HS-27A (cell line): Measurements from ENCODE around the gene TGOLN2.
"Not testable (repeated sequence)": the region's sequence is repeated elsewhere in the genome, so short reads cannot be mapped to it uniquely, and the experiment has no call there.

Experiments
- DNase-seq: peaks from one replicate; pipeline ENCODE4 v3.0.0-alpha.2; 2012; ENCODE audit warnings: low read depth, missing footprints

Gene TGOLN2

DNA sequence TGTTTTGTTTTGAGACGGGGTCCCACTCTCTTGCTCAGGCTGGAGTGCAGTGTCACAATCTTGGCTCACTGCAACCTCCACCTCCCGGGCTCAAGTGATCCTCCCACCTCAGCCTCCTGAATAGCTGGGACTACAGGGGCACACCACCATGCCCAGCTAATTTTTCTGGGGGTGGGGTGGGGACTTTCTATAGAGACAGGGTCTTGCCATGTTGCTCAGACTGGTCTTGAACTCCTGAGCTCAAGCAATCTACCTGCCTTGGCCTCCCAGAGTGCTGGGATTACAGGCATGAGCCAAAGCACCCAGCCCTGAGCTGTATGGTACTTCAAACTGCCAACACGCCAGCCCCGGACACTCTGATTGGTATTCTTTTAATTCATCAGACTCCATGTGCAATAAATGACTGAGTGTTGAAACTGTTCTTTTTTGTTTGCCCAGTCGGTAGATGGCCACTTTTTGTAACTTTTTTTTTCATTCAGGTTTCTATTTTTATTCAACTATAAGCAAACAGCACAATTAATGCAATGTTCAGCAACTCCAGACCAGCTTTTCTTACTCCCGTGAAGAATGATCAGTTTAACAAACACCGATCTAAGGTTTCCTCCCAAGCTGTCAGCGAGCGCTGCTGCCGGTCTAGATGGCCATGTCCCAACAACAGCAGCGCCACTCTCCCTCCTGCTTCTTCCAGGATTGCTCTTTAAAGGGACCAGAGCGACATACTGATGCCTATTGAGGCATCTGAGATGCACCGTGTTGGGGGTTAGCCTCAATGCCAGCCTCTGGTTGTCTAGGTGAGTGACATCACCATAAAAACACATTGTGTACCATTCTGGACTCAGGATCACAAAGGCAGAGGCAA lies 12.5 kb upstream of the TGOLN2 start:
- DNase-seq = no peak

DNA sequence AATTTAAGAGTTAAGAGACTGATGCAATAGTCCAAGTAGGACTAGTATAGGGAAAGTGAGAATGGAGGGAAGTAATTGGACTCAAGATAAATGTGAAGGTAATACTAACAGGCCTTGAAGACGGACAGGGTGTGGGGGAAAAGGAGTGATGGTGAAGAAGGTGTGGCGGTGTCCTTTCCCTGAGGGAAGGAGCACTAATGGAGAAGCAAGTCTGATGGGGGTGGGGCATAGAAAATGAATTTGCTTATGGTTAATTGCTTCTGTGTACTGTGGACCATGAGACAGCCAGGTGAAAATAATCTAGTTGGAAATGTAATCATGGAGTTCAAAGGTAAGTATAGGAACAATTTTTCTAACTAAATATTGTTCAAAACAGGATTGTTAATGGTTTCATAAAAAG lies 7.1 kb upstream of the TGOLN2 start:
- no peak for DNase-seq

DNA sequence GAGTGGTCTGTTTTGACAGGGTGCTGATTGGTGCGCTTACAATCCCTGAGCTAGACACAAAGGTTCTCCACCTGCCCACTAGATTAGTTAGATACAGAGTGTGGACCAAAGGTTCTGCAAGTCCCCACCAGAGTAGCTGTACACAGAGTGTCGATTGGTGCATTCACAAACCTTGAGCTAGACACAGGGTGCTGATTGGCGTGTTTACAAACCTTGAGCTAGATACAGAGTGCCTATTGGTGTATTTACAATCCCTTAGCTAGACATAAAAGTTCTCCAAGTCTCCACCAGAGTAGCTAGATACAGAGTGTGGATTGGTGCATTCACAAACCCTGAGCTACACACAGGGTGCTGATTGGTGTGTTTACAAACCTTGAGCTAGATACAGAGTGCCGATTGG lies 6.1 kb upstream of the TGOLN2 start:
- not testable (repeated sequence) for DNase-seq

DNA sequence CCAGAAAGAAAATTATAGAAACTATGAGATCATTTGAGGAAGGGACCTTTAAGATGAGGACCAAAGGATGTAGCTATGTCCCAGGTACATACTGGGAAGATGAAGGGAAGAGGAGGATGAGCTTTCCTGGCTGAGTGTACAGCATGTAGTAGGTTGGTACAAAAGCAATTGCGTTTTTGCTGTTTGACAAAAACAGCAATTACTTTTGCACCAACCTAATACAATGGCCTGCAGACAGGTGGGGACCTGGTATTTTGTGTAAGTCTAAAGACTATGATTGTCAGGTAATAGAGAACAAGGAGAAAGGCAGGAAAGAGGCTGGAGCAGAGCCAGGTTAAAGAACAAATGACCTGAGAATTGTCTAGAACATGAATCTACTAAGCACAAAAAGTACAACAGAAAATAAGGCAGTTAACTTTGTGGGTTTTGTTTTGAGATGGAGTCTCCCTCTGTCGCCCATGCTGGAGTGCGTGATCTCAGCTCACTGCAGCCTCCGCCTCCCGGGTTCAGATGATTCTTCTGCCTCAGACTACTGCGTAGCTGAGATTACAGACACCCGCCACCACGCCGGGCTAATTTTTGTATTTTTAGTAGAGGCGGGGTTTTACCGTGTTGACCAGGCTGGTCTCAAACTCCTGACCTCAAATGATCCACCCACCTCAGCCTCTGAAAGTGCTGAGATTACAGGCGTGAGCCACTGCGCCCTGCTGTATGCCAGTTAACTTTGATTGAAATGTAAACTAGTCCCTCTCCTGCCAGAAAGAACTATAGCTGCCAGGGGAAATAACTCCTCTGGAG lies 3.2 kb upstream of the TGOLN2 start:
- no peak for DNase-seq

DNA sequence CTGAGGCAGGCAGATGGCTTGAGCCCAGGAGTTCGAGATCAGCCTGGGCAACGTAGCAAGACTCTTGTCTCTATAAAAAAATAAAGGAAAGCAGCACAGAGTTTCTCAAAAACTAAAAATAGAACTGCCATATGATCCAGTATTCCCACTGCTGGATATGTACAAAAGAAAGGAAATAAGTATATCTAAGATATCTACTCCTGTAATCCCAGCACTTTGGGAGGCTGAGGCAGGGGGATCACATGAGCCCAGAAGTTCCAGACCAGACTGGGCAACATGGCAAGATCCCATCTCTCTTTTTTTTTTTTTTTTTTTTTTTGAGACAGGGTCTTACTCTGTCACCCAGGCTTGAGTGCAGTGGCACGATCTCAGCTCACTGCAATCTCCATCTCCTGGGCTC lies 1.9 kb upstream of the TGOLN2 start:
- DNase-seq = not testable (repeated sequence)

DNA sequence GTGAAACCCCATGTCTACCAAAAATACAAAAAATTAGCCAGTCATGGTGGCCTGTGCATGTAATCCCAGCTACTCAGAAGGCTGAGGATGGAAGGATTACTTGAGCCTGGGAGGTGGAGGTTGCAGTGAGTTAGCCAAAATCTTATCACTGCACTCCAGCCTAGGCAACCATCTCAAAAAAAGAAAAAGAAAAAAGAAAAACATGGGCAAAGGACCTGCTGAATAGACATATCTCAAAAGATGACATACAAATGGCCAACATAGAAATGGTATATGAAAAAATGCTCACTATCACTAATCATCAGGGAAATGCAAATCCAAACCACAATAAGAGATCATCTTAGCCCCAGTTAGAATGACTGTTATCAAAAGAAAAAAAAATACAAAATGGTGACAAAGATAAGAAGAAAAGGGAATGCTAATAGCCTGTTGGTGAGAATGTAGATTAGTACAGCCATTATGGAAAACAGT lies 1.4 kb upstream of the TGOLN2 start:
- DNase-seq = no peak

DNA sequence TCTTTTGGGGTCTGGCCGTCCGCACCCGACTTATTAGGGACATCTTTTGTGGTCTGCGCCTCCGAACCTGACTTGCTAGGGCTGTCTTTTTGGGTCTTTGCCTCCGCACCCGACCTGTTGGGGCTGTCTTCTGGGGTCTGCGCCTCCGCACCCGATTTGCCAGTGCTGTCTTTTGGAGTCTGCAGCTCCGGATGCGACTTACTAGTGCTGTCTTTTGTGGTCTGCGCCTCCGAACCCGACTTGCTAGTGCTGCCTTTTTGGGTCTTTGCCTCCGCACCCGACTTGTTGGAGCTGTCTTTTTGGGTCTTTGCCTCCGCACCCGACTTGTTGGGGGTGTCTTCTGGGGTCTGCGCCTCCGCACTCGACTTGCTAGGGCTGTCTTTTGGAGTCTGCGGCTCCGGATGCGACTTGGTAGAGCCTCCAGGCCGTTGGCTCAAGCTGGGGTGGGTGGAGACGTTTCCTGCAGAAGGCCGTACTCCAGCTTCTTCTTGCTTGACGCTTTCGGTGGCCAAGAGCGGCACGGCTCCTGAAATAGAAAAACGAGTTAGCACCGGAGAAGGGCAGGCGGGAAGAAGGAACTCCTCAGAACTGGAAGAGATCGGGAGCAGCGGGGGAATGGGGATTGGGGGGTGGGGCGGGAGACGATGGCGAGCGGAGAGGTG lies 498 bp downstream of the TGOLN2 start:
- DNase-seq = peak; percentile 26

DNA sequence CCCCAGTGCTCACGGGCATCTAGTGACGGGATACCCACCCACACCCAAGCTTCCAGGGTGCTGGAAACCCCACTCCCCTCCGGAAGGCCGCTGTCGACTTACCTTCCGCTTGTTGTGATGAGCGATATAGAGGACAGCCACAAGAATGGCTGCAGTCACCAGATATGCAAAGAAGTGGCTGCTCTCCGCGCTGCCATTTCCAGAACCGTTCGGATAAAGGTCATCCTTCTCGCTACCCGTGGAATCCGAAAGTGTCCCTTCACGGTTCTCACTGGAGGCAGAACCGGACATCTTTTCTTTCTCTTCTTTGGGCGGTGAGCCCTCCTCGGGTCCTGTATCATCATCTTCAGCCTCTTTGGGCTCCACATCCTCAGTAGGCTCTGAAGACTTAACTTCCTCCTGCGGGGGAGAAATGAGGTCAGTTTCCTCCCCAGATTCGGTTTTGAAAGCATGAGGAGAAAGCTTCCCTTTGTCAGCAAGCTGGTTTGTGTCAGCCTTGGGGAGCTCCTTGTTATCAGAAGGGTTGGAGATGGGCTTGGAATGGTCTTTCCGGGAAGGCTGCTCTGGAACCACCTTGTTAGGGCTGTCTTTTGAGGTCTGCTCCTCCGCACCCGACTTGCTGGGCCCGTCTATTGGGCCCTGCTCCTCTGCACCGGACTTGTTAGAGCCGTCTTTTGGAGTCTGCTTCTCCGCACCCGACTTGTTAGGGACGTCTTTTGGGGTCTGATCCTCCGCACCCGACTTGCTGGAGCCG lies 1.2 kb downstream of the TGOLN2 start:
- DNase-seq = no peak

DNA sequence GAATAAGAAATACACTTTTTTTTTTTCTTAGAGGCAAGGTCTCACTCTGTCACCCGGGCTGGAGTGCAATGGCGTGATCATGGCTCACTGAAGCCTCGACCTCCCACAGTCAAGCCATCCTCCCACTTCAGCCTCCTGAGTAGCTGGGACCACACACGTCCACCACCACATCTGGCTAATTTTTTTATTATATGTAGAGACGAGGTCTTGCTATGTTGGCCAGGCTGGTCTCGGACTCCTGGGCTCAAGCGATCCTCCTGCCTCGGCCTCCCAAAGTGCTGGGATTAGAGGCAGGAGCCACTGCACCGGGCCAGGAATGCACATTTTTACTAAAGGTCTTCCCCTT lies 2.4 kb downstream of the TGOLN2 start:
- DNase-seq = no peak

DNA sequence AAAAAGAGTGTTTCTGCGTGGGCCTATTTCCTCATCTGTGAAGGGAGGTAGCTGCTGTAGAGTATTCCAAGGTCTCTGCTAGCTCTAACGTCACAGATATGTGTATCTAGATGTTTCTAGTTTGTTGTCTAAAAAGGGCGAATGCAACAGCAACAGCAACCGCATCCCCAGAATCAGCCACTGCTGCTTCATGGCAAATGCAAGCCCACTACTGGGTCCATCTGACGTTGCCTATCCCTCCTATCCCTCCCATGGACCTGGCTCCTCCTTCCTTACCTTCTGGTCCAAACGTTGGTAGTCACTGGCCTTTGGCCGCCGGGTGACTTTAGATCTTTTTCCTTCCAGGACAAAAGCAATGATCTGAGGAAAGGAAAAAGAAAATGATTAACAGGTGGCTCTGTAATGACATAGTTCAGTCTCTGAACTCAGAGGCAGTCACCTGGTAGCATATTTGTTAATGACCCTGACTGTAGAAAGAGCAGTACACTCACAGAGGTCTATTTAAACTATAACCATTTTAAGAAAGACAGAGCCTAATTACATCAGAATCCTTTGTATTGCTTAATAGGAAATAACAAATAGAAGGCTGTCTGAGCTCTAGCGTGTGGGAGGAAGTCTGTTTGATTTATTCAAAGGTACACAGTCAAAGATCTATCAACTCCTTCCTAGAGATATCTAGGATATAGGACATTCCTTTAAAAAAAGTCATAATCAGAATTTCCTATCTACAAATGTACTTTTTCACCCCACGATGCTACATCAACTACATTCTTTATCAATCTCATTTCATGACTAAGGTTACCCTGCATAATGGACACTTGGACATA lies 2.9 kb downstream of the TGOLN2 start:
- DNase-seq = no peak

DNA sequence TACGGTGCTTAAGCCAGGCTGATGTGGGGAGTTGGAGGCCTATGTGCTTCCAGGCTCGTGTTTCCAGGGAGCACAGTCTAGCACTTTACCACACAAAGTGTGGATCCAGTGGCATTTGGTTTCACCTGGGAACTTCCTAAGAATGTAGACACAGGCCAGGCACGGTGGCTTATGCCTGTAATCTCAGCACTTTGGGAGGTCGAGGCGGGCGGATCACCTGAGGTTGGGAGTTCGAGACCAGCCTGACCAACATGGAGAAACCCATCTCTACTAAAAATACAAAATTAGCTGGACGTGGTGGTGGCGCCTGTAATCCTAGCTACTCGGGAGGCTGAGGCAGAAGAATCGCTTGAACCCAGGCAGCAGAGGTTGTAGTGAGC lies 3.8 kb downstream of the TGOLN2 start:
- DNase-seq = not testable (repeated sequence)

DNA sequence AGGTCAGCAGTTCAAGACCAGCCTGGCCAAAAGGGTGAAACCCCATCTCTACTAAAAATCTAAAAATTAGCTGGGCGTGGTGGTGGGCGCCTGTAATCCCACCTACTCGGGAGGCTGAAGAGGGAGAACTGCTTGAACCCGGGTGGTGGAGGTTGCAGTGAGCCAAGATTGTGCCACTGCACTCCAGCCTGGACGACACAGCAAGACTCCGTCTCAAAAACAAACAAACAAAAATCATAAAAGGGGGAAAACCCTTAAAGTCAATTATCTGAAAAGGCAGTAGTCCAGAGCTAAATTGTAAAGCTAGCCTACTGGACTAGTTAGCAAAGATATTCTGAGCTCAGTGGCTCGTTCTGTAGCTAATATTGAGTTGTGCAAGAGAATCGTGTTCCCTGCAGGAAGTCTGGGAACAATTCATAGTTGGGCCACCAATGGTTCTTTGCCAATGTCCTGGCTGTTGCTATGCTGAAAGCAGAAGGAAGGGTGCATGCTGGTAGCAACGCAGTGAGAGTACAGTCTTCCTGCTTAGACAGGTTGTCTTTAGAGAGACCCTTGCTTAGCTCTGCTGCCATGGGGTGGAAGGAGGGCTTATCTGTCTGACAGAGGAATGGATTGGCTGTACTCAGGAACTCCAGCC lies 4.3 kb downstream of the TGOLN2 start:
- no peak for DNase-seq

DNA sequence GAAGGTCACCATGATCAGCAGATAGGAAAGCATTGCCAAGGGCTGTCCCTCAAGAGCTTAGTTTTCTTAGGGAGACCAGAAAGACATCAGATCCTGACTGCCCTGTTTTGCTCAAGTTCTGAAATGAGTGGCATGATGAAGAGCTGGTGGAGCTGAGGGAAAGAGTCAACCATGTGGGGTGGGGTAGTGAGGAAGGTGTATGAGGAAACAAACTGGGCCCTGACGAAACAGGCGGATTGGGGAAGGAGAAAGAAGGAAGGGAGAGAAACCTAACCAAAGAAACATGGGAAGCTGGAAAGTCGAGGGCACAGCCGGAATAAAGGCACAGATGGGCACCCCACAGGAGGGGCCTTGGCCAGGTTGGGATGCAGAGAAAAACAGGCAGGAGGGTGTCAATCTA lies 8.0 kb downstream of the TGOLN2 start:
- no peak for DNase-seq

DNA sequence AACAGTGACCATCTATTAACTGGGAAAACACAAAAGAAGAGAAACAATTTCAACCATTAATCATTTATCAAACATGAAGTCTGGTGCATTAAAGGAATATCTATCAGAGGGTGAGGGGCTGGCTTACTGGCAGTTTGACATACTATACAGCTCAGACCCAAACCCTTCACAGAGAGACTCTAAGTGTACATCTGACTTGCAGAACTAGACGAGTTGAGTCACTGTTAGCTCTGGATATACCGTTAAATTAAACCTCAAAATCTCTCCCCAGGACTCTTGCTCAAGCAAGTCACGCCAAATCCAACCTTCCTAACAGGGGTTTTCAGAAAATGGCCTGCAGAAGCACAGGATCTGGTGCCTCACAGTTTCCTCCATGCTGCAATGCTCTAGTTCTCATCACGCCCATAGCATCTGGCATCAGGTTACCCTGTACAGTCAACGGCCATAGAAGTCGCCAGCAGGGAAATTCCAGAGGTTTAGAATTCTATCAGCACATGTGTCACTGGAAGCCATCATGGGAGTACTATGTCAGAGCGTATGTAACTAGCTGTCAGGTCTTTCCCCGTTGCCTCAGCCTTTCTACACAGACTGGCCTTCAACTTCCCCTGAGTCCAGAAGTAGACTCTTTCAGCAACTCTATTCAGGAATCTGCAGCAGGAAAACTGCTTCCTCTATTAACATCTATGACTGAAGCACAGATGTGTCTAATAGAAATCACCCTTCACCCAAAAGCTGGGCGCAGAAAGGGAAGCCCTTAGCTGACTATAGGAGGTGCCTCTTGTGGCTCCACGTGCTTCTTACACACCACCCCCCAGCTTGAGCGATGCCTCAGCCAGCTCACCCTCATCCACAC lies 9.3 kb downstream of the TGOLN2 start:
- no peak for DNase-seq

DNA sequence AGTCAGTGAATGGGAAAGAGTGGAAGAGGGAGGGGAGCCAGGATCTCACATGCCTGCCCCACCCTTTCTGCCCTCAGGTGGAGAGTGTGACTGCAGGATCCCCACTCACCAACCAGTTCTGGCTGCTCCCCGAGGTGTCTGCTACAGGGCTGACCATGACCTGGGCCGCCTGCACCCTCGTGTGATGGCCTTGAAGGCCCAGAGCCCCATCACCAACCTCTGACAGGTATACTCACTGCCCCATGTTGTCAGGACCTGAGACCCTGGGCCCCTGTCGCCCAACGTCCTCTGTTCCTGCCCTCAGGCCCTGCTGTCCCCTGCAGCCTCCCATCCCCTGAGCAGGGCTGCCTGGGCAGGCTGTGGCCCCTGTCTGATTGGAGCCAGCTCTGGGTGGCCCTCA lies 11.9 kb downstream of the TGOLN2 start:
- not testable (repeated sequence) for DNase-seq

DNA sequence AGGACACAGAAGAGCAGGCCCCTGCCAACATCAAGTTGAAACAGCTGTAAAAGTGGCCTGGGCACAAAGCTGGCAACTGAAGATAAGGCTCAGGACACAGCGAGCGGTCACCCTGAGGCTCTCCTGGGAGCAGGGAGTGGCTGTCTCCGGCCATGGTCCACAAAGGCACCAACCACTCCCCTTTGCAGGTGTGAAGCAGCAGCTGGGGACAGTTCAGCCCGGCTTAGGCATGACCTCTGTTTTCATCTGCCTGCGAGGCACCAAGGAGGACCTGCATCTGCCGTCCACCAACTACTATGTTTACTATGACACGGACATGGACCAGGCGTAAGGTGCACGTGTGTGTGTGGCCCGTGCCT lies 12.9 kb downstream of the TGOLN2 start:
- DNase-seq = no peak

DNA sequence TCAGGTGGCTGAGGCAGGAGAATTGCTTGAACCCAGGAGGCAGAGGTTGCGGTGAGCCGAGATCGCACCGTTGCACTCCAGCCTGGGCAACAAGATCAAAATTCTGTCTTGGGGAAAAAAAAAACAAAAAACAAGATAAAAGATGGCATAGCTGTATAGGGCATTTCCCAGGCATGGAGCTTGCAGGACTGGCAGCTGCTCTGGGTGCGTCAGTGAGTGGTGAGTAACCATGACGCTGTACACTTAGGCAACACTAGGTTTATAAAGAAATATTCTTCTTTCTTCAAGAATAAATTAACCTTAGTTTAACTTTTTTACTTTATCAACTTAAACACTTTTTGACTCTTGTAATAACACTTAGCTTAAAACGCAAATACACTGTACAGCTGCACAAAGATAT lies 15.4 kb downstream of the TGOLN2 start:
- no peak for DNase-seq

DNA sequence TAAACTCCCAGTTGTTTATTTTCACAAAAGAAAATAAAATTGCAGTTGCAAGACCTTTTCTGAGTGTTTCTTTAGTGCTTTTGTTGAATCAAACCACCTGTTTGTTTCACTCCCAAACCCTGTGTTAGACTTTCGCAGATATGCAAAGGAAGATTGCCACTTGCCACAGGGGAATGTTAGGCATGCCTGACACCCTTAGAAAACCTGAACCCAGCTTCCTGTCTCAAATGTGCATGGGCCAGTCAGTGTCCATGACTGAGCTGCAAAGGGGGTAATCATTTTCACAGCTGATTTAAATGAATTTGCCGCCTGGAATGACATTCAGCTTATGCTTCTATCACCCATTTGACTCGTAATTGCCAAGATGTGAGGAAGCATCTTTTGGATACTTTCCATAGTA lies 17.5 kb downstream of the TGOLN2 start:
- no peak for DNase-seq

DNA sequence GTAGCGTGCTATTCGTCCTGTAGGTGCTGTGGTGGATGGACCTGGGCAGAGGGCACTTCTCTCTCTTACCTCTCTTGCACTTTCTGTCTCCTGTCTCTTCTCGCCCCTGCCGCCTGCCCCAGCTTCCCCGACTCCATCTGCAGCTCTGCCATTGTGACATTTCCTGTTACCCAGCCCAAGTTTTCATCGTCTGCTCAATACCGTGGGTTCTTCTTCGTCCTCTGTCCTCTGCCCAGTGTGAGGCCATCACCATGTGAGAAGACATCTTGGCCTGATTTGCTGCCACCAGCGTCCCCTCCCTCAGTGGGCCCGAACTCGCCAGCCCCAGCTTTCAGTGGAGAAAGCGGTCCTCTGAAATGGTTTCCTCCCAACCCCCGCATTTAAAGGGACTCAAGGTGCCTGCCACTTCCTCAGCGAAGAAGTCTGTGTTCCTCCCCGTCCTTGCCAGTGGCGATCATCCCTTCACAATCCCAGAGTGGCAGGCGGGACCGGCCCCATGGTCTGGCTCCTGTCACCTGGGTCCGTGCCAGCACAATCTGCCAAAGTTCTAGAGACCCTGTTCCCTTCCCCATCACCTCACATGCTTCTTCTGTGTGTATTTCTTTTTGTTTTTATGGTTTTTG lies 18.0 kb downstream of the TGOLN2 start:
- DNase-seq = no peak
